ENCODE measurements around the gene C19orf85.

- TF ChIP-seq TAF1 (IDR thresholded peaks at IDR 0.05; ENCODE audit: low read depth) (no peak), EP300 (IDR thresholded peaks at IDR 0.05; ENCODE audit: borderline replicate concordance) (no peak), CREB1 (IDR thresholded peaks at IDR 0.05; ENCODE audit: low read depth) (no peak), EGR1 (IDR thresholded peaks at IDR 0.05) (no peak)
Measured at GRCh38 chr19:55459950-55460657, 4.4 kb downstream of the C19orf85 start.
